Smooth muscle cell (in vitro differentiated cells): ENCODE measurements around the gene AFF3. TPM values are rescaled to one million over a fixed set of nuclear protein-coding genes. Genes with fewer than 3 reads are reported as not detected.

Source experiments
- DNase-seq: peaks from one replicate; lab custom pipeline; 2025; ENCODE audit not compliant: unreplicated experiment; lab: John Stamatoyannopoulos, UW
- H2AFZ ChIP-seq: fragments of 200-600 bp; sonication (generic); 2 replicates; pipeline ENCODE4 v1.6.0; 2016; ENCODE audit warnings: antibody characterized with exemption, low read depth, mild to moderate bottlenecking
- H3F3A ChIP-seq: fragments of 200-600 bp; sonication (generic); 2 replicates; pipeline ENCODE4 v1.6.0; 2017; ENCODE audit warnings: antibody characterized with exemption, low read depth
- H3K27ac ChIP-seq: fragments of 200-600 bp; sonication (generic); 2 replicates; pipeline ENCODE4 v1.5.1; 2016; ENCODE audit warnings: low read depth, mild to moderate bottlenecking
- H3K27me3 ChIP-seq: fragments of 200-600 bp; sonication (generic); 2 replicates; pipeline ENCODE4 v1.6.1; 2016; ENCODE audit warnings: low read depth, mild to moderate bottlenecking
- H3K36me3 ChIP-seq: fragments of 200-600 bp; sonication (generic); 2 replicates; pipeline ENCODE4 v1.5.1; 2016; ENCODE audit warnings: low read depth
- H3K4me1 ChIP-seq: fragments of 200-600 bp; sonication (generic); 2 replicates; pipeline ENCODE4 v1.5.1; 2016; ENCODE audit warnings: low read depth
- H3K4me2 ChIP-seq: fragments of 200-600 bp; sonication (generic); 2 replicates; pipeline ENCODE4 v1.6.0; 2016; ENCODE audit warnings: mild to moderate bottlenecking
- H3K4me3 ChIP-seq: fragments of 200-600 bp; sonication (generic); 2 replicates; pipeline ENCODE4 v1.5.1; 2016; ENCODE audit warnings: mild to moderate bottlenecking
- H3K79me2 ChIP-seq: fragments of 200-600 bp; sonication (generic); 2 replicates; pipeline ENCODE4 v1.6.0; 2016; ENCODE audit warnings: low read depth, mild to moderate bottlenecking
- H3K9ac ChIP-seq: fragments of 200-600 bp; sonication (generic); 2 replicates; pipeline ENCODE4 v1.6.0; 2016; ENCODE audit warnings: low read depth
- H3K9me3 ChIP-seq: fragments of 200-600 bp; sonication (generic); replicated peaks from 2 replicates; pipeline ENCODE4 v1.5.1; 2016; ENCODE audit warnings: low read depth
- H4K20me1 ChIP-seq: fragments of 200-600 bp; sonication (generic); 2 replicates; pipeline ENCODE4 v1.6.0; 2016; ENCODE audit warnings: low read depth
- WGBS: methylation state at CpG from one replicate; pipeline ENCODE4 v1.1.7; 2016; ENCODE audit warnings: low lambda C conversion rate; 5-methylcytosine and 5-hydroxymethylcytosine counted together
- polyA plus RNA-seq: library from polyadenylated mRNA; unstranded; fragments of >200 nt; fragmentation: Nextera tagmentation; extraction: Ambion mirVana; gene quantifications from 2 replicates; pipeline ENCODE4 v1.2.1, GENCODE V29; 2016
- total RNA-seq: library from RNA; depleted of rRNA; stranded (reverse); fragments of >200 nt; gene quantifications from 2 replicates; pipeline ENCODE4 v1.2.3, GENCODE V29; 2014
- TF ChIP-seq, protein P1 (sequence below): fragments of 200-600 bp; sonication (generic); IDR thresholded peaks from 2 replicates; pipeline ENCODE4 v1.5.1; 2017; ENCODE audit warnings: borderline replicate concordance, mild to moderate bottlenecking, antibody characterized with exemption; ENCODE audit not compliant: insufficient read depth, poor library complexity, severe bottlenecking

AFF3 gene
- total and polyA plus RNA-seq, 2 experiments from 2014 or later: 0.27 to 0.39 TPM

DNA sequence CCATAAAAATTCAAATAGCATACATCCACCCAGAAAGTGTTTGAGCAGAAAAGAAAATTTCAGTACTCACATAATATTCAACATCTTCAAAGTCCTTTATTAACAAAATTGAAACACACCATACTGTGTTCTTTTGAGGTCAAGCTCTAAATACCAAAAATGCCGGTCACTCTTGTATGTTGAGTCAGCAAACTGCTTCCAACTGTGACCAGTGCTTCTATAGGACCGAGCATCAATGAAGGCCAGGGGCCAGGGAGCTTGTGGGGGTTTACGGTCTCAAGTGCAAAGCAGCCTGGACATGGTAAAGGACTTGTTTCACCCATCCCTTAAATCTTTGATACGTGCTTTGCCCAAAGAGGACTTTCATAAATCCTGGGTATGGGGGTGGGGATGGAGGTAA is 539.9 kb downstream of the AFF3 start:
- DNase-seq: no peak
- TF ChIP-seq, protein P1, sequence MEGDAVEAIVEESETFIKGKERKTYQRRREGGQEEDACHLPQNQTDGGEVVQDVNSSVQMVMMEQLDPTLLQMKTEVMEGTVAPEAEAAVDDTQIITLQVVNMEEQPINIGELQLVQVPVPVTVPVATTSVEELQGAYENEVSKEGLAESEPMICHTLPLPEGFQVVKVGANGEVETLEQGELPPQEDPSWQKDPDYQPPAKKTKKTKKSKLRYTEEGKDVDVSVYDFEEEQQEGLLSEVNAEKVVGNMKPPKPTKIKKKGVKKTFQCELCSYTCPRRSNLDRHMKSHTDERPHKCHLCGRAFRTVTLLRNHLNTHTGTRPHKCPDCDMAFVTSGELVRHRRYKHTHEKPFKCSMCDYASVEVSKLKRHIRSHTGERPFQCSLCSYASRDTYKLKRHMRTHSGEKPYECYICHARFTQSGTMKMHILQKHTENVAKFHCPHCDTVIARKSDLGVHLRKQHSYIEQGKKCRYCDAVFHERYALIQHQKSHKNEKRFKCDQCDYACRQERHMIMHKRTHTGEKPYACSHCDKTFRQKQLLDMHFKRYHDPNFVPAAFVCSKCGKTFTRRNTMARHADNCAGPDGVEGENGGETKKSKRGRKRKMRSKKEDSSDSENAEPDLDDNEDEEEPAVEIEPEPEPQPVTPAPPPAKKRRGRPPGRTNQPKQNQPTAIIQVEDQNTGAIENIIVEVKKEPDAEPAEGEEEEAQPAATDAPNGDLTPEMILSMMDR: no peak
- no peak overlapping the region for H2AFZ ChIP-seq

DNA sequence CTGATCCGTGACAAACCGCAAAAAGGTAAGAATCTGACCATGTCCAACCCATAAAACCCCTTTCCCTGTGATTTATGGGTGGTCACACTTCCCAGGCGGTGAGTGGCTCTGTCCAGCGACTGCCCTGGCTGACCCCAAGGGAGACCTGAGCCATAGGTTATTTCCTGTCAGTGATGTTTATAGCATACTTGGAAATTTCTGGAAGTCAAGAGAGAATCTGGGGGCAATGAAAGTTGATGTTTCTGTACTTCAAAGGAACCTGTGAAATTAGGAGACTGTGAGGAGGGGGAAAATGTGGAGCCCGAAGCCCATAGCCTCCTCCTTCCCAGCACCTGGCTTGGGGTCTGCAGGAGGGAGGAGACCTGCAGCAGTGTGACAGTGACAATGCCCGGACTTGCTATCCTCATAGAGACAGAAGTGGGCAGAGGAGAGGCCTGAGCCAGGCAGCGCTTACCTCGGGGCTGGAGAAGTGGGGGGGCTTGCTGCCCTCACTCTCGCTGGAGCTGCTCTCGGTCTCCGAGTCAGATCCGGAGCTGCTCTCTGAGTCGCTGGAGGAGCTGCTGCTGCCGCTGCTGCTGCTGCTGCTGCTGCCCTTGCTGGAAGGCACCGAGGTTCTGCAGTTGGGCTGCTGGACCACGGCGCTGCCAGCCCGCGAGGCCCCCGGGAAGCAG is 541.3 kb downstream of the AFF3 start:
- no peak for DNase-seq
- Histone ChIP-seq H3K4me1 (no peaks in the 10 kb centered on the region), H3K27ac (no peak overlapping the region), H3K9ac (no peak overlapping the region), H3K36me3 (no peaks in the 10 kb centered on the region), H3F3A (peaks cover 4% of the 10 kb centered on the region), H3K4me3 (no peak overlapping the region), H4K20me1 (no peaks in the 10 kb centered on the region), H3K27me3 (no peaks in the 10 kb centered on the region), H3K4me2 (no peak overlapping the region), H3K79me2 (no peaks in the 10 kb centered on the region), H3K9me3 (no peaks in the 10 kb centered on the region), H2AFZ (no peak overlapping the region)
- TF ChIP-seq, protein P1: no peak
- 70% methylated on average over 17 of the region's 20 CpGs for WGBS

More for the DNA sequence above, 539.9 kb downstream of the AFF3 start:
- Histone ChIP-seq H4K20me1 (no peaks in the 10 kb centered on the region), H3F3A (peaks cover 4% of the 10 kb centered on the region), H3K79me2 (no peaks in the 10 kb centered on the region), H3K9ac (no peak overlapping the region), H3K27ac (no peak overlapping the region), H3K4me2 (peak overlapping the region; percentile 1), H3K36me3 (no peaks in the 10 kb centered on the region), H3K4me1 (no peaks in the 10 kb centered on the region), H3K4me3 (no peak overlapping the region), H3K9me3 (no peaks in the 10 kb centered on the region), H3K27me3 (no peaks in the 10 kb centered on the region)
- 20% methylated on average over 4 of the region's 4 CpGs for WGBS

DNA sequence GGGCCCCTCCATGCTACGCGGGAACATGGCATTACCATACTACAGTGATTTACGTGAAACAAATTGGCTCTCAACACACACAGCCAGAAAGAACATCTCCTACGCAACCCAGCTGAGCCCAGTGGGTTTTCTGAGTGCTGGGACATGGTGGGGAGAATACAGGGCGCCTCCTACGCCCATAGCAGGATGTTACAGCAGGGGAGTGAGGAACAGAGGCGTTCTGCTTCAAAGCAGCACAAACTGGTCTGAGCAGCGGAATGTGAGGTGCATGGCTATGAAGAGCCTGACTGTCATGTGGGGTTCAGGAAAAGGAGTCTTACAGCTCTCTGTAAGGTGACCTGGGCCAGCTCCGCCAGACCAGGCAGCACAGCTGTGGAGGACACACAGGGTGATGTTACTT is 543.9 kb downstream of the AFF3 start:
- Histone ChIP-seq H3K4me3 (no peak overlapping the region), H3K4me1 (peaks cover 5% of the 10 kb centered on the region), H3K36me3 (no peaks in the 10 kb centered on the region), H3K9ac (no peak overlapping the region), H2AFZ (no peak overlapping the region), H3F3A (peaks cover 4% of the 10 kb centered on the region), H3K4me2 (no peak overlapping the region), H3K27ac (no peak overlapping the region), H3K79me2 (no peaks in the 10 kb centered on the region), H3K27me3 (no peaks in the 10 kb centered on the region), H3K9me3 (no peaks in the 10 kb centered on the region), H4K20me1 (no peaks in the 10 kb centered on the region)
- TF ChIP-seq, protein P1: no peak
- WGBS: 88% methylated on average over 9 of the region's 9 CpGs
- DNase-seq: no peak

DNA sequence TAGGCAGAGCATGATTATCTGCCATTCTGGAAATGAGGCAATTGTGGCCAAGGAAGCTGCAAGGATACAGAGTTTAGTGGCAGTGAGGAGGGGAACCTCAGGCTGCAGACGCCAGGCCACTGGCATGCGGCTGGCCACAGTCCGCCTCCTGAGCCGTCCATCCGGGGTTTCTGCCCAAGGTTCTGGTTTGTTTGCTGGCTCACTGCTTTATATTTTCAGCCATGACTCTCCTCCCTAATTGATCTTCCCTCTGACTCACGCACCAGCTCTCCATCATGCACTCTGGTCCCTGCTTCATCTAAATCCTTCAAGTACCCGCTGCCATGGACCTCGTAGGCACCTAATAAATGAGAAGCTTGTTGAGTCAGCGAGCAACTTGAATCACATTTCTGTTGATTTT is 544.8 kb downstream of the AFF3 start:
- Histone ChIP-seq H3K4me1 (peaks cover 5% of the 10 kb centered on the region), H3K9me3 (no peaks in the 10 kb centered on the region), H2AFZ (no peak overlapping the region), H4K20me1 (no peaks in the 10 kb centered on the region), H3F3A (peaks cover 4% of the 10 kb centered on the region), H3K4me3 (no peak overlapping the region), H3K4me2 (peak overlapping the region; percentile 43), H3K36me3 (no peaks in the 10 kb centered on the region), H3K27ac (no peak overlapping the region), H3K79me2 (no peaks in the 10 kb centered on the region), H3K9ac (no peak overlapping the region), H3K27me3 (no peaks in the 10 kb centered on the region)
- WGBS: 35% methylated on average over 9 of the region's 9 CpGs
- DNase-seq: no peak
- TF ChIP-seq, protein P1: no peak
